ENCODE data around the gene TRMT1.

TRMT1 gene

DNA sequence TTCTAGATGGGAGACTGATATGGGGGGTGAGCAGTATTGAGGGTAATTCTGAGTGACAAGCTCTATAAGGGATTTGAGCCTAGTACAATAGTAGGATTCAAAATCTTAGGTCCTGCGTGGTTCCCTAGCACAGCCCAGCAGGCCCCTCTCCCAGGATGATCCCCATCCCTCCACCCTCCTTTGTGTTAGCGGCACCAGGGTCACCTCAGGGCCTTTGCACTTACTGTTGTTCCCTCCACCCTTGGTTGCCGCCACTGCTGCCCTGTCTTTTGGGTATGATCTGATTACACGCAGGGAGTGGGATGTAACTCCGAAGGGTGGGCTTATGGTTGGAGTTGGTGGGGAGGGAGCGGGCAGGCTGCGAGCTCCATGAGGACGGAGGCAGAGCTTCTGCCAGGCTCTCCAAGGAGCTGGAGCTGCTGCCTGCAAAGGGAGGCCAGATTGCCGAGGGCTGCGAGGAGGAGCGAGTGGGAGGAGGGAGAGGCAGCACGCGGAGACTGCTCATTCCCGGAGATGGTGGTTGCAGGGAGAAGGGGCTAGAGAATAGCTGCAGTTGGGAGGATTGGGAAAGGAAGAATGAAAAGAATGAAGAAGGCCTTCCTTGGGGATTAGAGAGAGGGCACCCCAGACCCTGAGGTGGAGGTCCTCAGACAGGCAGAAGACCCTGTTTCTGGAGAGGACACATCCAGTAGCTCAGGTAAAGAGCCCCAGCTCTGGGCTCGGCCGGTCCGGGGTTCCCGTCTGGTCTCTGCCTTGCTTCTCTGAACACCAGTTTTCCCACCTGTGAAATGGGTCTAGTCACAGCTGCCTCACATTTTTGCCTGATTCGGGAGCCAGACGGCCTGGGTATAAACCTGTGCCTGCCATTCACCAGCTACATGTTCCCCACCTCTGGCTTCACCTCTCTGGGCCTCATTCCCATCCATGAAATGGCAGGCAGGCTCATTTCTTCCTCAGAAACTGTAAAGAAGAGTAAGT lies 6.7 kb upstream of the TRMT1 start:
- no peak for DNase-seq

DNA sequence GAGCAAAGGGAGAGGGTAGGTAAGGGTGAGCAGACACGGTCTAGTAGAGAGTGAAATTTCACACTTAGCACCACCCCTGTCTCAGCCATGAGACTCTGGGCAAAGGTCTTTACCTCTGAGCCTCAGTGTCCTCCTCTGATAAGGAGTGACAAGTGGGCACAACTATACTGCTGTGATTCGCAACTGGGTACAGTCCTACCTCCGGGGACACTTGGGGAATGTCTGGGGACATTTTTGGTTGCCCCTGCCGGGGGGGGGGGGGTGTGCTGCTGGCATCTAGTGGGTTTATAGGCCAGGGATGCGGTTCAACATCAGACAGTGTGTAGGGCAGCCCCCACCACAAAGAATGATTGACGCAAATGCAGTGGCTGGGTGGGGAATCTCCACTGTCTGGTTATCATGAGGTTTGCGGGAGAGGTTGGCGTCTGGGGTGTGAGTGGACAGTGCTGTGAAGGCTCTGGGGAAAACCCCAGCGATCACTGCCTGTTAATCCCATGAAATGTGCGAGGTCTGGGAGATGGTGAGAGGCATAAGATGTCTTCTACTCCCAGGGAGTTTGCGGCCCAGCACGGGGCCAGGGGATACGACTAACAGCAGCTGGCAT lies 5.8 kb upstream of the TRMT1 start:
- no peak for DNase-seq

DNA sequence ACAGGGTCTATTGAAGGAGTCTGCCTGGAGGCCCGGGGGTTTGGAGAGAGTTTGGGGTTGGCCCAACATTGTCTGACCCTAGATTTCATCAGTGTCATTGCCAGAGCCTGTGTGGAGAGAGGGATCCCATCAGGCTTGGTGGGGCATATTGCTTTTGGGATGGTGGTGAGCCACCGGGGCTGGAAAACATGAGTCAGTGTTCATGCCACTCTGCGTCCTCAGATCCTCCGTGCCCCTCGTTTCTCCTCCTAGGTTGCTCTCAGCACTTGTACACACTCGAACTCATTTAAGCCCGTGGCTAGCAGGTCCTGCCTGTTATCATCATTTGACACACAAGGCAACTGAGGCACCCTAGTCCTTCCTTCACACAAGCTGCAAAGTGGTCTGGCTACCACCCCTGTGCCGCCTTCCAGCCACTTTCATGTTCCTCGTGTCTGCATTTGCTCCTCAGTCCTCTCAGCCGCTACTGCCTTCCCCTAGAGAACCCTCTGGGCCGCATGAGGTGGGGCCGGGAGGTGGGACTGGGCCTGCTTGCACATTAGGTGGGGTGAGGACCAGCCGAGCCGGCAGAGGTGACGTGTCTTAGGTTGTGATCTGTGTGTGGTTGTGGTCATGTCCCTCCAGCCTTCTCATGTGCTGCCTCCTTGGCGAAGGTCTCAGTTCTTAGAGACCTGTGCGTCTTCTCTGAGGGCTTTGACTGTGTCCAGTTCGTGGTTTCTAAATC lies 5.2 kb upstream of the TRMT1 start:
- DNase-seq, result no peak

DNA sequence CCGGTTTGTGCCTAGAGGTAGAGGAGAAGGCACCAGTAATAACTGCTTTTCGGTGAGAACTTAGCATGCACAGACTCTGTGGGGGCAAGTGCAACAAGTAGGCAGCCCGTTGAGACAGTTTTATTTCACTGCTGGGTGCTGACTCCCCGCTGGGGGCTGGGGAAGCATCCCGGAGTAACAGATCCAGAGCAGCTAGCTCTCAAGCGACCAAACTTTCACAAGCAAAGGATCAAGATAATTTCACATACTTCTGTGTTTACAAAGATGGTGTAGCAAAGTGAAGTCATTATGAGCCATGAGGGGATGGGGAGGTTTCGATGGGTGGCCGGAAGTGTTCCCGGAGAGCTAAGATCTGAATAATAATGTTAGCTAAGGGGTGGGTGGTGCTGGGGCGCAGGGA lies 4.3 kb upstream of the TRMT1 start:
- DNase-seq, result no peak

DNA sequence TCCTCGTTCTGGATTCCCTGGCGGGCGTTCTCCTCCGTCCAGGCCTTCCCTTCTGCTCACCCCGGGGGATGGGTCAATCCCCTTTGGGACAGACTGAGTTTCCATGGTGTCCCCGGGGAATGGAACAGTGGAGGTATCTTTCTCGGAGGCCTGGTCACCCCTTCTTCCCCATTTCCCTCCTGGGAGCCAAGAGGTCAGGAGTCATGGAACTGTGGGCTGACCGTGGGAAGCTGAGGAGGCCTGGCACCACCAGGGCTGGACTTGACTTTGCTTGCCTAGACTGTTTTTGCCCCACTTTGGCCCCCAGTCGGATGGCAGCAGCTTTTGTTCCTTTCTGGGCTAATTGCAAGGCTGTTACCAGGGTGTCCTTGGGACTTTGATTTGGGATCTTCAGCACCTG lies 3.5 kb upstream of the TRMT1 start:
- DNase-seq, result no peak

DNA sequence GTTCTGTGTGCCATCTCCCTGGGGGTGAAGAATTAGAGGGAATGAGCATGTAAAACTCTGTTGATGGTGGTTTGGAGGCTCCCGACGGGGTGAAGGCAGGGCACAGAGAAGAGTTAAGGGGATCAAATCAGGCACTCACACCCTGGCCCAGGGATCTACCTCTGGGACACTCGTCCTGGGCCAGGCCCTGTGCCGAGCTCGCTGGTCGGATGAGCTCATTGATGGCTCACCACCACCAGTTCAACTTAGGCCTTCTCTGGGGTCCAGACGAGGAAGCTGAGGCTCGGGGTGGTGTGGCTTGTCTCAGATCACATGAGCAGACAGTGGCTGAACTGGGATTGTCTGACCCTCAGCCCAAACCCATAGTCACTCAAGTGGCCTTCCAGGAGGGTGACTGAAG lies 3.1 kb upstream of the TRMT1 start:
- no peak for DNase-seq

DNA sequence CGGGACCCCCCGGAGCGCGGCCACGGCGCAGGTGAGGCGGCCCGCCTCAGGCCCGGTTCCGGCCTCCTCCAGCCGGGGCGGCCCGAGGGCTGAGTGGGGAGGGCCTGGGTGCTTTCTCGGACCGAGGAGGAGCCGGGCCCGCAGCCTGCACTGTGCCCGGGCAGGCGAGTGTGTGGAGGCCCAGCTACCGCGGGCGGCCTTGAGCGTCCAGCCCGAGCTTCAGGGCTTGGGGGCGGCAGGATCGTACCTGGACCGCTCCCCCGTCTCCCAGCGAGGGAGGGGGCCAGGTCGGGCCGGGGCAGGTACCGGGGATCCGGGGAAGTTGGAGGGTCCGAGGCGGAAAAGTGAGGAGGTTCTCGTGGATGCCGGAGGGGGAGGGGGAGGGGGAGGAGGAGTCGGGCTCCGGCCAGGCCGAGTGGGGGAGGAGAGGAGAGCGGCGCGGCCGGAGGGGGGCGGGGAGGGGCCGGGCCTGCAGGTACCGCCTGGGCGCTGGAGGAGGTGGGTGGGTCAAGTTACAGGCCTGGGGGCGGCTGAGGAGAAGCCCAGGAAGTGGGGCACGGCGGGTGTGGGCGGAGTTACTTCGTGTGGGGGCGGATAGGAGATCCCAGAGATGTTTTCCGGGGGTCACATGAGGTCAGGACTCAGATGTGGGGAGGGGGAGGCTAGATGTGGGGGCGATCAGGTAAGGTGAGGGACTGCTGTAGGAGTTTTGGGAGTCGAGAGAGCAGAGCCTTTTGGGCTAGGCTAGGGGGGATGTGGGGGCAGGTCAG lies 2.1 kb upstream of the TRMT1 start:
- DNase-seq, result peak; percentile 57

DNA sequence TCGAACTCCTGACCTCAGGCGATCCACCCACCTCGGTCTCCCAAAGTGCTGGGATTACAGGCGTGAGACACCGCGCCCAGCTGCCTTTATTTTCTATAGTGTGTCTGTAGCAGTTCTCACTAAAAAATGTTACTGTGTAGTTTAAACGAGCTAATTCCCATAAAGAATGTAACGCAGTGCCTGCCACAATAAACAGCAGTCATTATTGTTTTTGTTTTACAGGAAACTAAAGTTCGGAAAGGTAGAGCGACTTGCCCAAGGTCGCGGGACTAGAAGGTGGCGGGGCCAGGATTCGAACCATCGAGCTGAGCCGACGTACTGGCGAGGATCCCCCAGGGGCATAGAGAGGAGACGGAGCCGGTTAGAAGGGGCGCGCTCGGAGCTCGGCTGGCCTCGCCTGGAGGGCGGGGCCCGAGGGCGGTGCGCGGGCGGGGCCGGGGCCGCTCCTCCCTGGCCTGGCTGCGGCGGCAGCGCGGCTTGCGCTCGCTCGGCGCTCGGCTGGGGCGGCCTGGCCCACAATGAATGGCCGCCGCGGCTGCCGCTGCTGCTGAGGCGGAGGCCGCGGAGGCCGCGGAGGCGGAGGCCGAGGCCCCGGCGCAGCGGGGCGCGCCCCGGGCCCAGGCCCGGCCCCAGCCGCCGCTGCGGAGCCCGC lies 1.4 kb upstream of the TRMT1 start, which contains the start of gene NACC1:
TSS of gene NACC1 (plus strand) at position 493 of the 652 bp plus-strand sequence. CDS start 16,944 bp downstream, outside the sequence.
- DNase-seq, result peak; percentile 94

DNA sequence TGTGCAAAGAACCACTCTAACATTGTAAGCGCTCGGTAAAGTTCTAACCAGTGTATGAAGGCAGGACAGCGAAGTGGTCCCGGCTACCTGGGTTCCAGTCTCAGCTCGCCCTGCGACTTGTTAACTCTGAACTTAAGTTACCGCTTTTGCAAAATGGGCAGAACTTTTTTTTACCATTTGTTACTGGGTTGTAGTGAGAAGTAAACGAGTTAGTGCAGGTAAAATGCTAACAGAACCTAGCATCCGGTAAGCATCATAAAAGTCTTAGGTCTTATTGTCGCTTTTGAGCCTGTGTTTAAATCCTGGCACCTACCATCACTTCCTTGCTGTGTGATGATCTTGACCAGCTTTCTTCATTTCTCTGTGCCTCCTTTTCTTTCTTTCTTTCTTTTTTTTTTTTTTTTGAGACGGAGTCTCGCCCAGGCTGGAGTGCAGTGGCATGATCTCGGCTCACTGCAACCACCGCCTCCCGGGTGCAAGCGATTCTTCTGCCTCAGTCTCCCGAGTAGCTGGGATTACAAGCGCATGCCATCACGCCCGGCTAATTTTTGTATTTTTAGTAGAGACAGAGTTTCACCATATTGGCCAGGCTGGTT lies 734 bp upstream of the TRMT1 start:
- DNase-seq, result no peak

DNA sequence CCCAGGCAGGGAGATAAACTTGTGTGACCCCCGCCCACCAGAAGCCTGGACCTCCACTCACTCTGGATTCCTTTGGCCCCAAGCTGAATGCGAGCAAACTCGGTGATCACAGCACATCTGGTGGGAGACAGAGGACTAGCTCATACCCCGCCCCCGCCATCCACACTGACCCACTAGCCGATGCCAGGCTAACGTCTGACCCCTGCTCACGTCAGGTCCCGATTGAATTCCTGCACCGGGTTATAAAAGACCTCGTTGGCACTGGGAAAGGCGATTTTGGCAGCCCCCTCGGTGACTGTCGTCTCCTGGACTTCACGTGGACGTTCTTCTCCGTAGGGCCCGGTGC lies 631 bp downstream of the TRMT1 start:
- no peak for DNase-seq

DNA sequence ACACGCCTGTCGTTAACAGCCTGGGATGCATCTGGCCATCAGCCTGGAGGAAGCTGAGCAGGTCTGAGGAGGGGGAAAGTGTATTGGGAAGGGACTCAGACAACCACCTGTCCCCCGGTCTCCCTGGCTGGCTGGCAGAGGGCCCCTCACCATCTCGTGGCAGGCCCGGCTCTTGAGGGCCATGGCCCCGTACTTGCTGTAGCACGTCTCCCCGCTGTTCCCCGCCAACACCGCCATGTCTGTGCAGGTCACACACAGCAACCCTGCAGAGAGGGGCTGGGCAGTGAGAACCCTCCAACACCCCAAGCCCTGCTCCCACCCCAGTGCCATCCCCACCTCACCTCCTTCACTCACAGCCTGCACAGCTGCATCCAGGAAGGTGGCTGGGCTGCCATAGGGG lies 4.0 kb downstream of the TRMT1 start:
- no peak for DNase-seq

DNA sequence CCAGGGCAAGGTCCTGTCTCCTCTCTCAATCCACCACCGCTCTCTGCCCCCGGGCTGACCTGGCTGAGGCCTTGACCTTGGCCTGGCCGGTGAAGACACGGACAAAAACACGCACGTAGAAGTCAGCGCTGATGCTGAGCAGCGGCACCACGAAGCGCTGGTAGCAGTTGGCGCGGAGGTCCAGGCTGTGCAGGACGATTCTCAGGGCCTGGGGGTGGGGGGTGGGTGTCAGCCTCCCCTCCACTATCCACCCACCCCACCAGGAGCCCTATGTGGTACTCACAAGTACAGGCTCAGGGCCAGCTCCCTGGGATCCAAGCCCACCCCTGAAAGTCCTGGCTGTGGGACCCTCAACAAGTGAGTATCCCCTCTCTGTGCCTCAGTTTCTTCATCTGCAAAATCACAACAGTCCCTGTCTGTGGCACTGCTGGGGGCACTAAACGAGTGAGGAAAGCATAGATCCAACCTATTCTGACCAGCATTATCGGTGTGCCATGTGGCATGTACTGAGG lies 6.4 kb downstream of the TRMT1 start:
- DNase-seq, result no peak

DNA sequence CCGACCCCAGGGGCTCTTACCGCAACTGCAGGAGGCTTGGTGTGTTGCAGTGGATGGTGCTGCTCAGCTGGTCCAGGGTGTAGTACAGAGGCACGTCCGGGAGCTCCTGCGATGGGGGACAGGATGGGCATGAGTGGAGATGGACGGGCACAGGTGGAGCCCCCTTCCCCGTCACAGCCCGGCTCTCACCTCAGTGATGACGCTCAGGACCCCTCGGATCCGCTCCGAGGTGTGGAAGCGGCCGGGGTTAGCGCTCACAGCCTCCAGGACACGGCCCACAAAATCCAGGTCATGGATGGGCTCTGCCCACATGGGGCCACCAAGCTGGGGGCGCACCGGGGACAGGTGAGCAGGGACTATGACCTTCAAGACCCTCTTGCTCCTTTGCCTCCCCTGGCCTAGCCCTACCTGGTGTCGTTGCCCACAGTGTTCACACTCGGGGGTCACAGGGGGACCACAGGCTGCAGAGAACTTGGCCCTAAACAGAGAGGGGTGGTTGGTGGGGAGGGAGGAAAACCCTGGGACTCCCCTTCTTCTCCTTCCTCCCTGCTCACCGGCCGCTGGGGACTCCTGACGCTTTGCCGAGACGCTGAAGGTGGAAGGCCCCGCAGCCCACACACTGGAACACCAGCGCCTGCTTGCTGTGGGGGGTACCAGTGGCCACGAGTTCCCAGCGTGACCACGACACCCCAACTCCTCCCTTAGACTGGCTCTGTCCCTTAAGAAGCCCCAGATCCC lies 7.0 kb downstream of the TRMT1 start:
- no peak for DNase-seq

DNA sequence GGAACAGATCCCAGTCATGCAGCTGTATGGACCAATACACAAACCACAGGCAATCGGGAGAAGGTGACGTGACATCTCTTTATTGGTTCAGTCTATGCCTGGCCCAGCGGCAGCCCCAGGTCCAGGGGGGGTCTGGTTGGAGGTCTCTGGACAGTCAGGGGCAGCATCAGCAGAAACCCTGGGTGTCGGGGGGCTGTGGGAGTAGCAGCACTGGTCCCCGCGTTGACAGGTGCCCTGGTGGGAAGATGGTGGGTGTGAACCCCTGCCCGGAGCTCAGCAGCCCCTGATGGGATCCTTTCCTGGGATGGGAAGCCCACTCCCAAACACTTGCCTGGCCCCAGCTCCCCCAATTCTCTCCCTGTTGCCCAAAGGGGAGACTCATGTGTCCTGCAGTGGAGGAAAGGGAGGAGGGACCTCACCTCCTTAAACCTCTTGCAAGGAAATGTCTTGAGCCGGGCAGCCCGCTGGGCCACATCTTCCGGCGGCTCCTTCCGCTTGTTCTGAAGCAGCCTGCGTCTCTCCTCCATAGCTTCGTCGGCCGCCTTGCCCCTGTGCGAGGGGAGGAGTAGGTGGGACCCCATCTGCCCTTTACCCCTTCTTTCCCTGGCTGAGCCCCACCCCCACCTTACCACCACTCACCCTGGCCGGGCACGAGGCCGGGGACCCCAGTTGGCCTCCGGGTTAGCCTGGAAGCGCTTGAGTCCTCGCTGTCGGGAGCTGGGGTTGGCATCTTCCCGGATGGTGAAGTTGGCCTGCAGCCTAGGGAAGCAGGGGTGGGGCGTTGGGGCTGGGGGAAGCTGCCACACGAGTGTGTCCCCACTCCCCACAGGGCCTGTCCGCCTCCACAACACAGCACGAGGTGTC lies 11.5 kb downstream of the TRMT1 start:
- peak; percentile 35 for DNase-seq

DNA sequence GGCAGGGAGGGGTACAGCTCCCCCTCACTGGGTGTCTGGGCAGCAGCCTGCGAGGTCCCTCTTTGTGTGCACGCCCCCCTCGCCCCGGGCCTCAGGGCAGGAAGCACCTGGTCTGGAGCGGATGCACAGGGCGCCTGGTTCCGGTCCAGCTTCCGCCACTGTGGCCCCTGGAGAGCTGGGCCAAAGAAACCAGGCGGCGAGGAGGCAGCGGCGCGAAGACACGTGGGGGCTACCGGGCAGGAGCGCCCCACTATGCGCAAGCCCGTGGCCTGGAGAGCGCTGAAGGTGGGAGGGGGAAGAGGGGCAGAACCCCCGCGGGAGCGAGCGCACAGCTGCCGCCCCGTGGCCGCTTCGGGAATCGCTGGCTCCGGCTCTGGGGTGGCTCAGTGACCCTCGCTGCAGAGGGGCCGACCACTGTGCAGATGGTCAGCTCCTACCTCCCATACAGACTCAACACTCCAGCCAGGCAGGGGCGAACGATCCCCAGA lies 12.1 kb downstream of the TRMT1 start:
- DNase-seq, result peak; percentile 78

DNA sequence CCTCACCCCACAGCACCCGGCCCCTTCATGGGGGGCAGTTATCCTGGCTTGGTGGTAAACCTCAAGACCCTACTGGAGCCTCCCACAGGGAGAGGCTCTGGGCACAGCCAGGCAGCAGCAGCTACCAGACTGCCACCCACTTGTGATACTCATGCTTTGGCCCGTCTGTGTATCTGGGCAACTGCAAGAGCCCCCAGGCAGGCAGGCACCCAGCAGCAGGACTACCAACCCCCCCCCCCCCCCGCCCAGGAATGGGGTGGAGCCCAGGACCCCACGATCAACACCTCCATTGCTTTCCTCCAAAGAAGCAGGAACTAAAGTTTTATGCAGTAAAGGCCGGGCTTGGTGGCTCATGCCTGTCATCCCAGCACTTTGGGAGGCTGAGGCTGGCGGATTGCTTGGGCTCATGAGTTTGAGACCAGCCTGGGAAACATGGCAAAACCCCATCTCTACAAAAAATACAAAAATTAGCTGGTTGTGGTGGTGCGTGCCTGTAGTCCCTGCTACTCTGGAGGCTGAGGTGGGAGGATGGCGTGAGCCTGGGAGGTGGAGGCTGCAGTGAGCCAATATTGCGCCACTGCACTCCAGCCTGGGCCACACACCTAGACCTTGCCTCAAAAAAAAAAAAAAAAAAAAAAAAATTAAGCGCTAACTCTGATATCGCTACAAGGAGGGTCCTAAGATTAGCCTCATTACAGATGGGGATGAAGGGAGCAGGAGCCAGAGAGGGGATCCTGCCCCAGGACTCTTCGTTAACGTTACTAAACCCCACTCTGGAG lies 12.8 kb downstream of the TRMT1 start:
- peak; percentile 58 for DNase-seq

DNA sequence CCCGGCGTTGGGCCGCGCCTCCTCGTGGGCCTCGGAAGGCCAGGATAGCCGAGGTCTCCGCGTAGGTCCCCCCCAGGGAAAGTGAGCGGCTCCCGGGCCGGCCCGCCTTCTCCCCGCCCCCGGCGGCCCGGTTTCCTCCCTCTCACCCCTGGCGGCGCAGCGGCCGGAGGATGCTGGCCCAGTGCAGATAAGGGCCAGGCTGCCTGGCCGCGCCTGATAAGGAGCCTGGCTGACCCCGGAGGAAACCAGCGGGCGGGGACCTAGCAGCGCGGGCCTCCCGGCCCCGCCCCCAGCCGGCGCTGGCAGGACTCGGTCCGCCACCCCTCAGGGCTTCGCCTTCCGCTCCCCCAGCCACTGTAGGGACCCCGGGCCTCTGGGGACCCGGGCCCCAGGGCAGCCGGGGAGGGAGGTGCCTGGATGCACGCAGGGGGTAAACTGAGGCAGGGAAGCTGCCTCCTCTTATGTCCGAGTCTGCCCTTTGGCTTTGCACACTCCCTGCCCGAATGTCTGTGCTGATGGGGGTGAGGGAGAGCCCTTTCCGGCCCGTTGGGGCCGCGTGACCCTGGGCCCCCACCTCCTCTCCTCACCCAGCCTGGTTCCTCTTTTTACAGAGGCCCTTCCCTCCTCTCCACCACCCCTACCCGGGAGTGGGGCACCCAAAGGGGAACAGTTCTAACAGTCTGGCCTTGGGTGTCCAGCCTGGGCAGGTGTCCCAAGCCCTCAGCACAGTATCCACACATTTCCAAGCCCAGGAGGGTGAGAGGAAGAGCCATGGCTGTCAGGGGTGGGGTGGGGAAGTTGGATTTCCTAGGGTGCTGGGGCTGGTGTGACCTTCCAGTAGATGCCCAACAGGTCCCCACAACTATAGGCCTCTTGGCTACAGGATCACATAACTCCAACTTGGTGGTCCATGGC lies 13.6 kb downstream of the TRMT1 start, which contains the start of gene LYL1:
TSS of gene LYL1 (minus strand) at position 193 of the 915 bp plus-strand sequence. CDS start 1,687 bp downstream, outside the sequence.
- peak; percentile 73 for DNase-seq

DNA sequence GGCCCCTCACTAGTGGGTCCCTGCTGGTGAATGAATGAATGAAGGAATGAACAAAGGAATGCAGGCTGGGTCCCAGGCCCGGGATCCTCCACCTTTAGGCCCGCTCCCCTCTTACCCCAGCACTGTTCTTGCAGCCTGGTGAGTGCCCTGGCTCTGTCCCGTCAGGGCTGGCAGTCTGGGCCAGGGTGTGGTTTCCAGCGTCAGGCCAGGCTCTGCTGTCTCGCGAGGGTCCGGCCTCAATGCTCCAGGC lies 14.2 kb downstream of the TRMT1 start:
- DNase-seq, result no peak

Data from left hindlimb (tissue), 1 donor.